Measurements from ENCODE around the gene VIPR1. TPM values are rescaled to one million over a fixed set of nuclear protein-coding genes. Genes with fewer than 3 reads are reported as not detected.

The VIPR1 gene
- total and polyA plus RNA-seq, 4 donors, result 2.3 to 41.8 (median 14.6) TPM

DNA sequence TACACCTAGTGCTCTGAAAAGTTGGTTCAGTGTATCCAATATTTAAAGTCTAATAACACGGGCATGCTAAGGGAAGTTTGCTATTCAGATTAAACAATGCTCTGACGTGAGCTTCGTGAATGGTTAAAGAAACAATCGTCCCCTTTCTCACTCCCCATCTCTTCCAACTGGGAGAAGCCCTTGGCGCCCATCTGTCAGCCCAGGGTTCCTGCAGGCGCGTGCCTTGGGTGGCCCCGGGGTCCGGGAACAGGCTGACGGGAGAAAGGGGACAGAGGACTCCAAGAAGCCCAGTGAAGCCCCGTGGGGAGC lies 78.9 kb downstream of the VIPR1 start:
- Histone ChIP-seq H3K4me1 (ENCODE audit: control insufficient read depth in 4 of 4, insufficient read depth in 4 of 4, low read length in 3 of 4) (peaks cover 4 to 19% (median 16%) of the 10 kb centered on the region in 4 donors), H3K36me3 (ENCODE audit: control insufficient read depth in 4 of 4, insufficient read depth in 3 of 4, low read depth in 1 of 4, low read length in 3 of 4) (no peaks in the 10 kb centered on the region), H3K27ac (ENCODE audit: low read depth in 1 of 2, low read length in 2 of 2) (peak overlapping the region; percentile 62 to 74), H3K27me3 (ENCODE audit: control insufficient read depth in 4 of 4, insufficient read depth in 4 of 4, low read length in 3 of 4) (no peaks in the 10 kb centered on the region), H3K9me3 (ENCODE audit: control insufficient read depth in 4 of 4, low read length in 3 of 4) (no peaks in the 10 kb centered on the region), H3K9ac (ENCODE audit: low read depth in 1 of 2, low read length in 2 of 2) (peak overlapping the region; percentile 50 to 62), H3K4me3 (ENCODE audit: low read depth in 1 of 3, low read length in 3 of 3) (peak overlapping the region; percentile 52 to 78 (median 77))
- TF ChIP-seq HNF4G (IDR thresholded peaks at IDR 0.05), result no peak
- TF ChIP-seq, protein P1, sequence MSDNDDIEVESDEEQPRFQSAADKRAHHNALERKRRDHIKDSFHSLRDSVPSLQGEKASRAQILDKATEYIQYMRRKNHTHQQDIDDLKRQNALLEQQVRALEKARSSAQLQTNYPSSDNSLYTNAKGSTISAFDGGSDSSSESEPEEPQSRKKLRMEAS (IDR thresholded peaks at IDR 0.05), result no peak
- no peak for TF ChIP-seq TAF1 (conservative IDR thresholded peaks at IDR 0.05)
- no peak for TF ChIP-seq FOXA1 (IDR thresholded peaks at IDR 0.05)
- TF ChIP-seq, protein P2, sequence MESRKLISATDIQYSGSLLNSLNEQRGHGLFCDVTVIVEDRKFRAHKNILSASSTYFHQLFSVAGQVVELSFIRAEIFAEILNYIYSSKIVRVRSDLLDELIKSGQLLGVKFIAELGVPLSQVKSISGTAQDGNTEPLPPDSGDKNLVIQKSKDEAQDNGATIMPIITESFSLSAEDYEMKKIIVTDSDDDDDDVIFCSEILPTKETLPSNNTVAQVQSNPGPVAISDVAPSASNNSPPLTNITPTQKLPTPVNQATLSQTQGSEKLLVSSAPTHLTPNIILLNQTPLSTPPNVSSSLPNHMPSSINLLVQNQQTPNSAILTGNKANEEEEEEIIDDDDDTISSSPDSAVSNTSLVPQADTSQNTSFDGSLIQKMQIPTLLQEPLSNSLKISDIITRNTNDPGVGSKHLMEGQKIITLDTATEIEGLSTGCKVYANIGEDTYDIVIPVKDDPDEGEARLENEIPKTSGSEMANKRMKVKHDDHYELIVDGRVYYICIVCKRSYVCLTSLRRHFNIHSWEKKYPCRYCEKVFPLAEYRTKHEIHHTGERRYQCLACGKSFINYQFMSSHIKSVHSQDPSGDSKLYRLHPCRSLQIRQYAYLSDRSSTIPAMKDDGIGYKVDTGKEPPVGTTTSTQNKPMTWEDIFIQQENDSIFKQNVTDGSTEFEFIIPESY (IDR thresholded peaks at IDR 0.05), result no peak
- no peak for TF ChIP-seq RAD21 (IDR thresholded peaks at IDR 0.05)
- TF ChIP-seq, protein P3, sequence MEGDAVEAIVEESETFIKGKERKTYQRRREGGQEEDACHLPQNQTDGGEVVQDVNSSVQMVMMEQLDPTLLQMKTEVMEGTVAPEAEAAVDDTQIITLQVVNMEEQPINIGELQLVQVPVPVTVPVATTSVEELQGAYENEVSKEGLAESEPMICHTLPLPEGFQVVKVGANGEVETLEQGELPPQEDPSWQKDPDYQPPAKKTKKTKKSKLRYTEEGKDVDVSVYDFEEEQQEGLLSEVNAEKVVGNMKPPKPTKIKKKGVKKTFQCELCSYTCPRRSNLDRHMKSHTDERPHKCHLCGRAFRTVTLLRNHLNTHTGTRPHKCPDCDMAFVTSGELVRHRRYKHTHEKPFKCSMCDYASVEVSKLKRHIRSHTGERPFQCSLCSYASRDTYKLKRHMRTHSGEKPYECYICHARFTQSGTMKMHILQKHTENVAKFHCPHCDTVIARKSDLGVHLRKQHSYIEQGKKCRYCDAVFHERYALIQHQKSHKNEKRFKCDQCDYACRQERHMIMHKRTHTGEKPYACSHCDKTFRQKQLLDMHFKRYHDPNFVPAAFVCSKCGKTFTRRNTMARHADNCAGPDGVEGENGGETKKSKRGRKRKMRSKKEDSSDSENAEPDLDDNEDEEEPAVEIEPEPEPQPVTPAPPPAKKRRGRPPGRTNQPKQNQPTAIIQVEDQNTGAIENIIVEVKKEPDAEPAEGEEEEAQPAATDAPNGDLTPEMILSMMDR (IDR thresholded peaks at IDR 0.05; ENCODE audit: low read depth, low read length, missing input control), result no peak
- TF ChIP-seq, protein P4, sequence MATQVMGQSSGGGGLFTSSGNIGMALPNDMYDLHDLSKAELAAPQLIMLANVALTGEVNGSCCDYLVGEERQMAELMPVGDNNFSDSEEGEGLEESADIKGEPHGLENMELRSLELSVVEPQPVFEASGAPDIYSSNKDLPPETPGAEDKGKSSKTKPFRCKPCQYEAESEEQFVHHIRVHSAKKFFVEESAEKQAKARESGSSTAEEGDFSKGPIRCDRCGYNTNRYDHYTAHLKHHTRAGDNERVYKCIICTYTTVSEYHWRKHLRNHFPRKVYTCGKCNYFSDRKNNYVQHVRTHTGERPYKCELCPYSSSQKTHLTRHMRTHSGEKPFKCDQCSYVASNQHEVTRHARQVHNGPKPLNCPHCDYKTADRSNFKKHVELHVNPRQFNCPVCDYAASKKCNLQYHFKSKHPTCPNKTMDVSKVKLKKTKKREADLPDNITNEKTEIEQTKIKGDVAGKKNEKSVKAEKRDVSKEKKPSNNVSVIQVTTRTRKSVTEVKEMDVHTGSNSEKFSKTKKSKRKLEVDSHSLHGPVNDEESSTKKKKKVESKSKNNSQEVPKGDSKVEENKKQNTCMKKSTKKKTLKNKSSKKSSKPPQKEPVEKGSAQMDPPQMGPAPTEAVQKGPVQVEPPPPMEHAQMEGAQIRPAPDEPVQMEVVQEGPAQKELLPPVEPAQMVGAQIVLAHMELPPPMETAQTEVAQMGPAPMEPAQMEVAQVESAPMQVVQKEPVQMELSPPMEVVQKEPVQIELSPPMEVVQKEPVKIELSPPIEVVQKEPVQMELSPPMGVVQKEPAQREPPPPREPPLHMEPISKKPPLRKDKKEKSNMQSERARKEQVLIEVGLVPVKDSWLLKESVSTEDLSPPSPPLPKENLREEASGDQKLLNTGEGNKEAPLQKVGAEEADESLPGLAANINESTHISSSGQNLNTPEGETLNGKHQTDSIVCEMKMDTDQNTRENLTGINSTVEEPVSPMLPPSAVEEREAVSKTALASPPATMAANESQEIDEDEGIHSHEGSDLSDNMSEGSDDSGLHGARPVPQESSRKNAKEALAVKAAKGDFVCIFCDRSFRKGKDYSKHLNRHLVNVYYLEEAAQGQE (IDR thresholded peaks at IDR 0.05), result no peak
- TF ChIP-seq, protein P5, sequence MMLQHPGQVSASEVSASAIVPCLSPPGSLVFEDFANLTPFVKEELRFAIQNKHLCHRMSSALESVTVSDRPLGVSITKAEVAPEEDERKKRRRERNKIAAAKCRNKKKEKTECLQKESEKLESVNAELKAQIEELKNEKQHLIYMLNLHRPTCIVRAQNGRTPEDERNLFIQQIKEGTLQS (IDR thresholded peaks at IDR 0.05), result no peak
- no peak for TF ChIP-seq JUND (IDR thresholded peaks at IDR 0.05)
- TF ChIP-seq RXRA (IDR thresholded peaks at IDR 0.05), result no peak
- no peak for TF ChIP-seq NR2F2 (IDR thresholded peaks at IDR 0.05)
- no peak for TF ChIP-seq GABPA (IDR thresholded peaks at IDR 0.05 in 1 of 2, conservative IDR thresholded peaks at IDR 0.05 in 1 of 2)
- under 1% methylated on average over 11 of the region's 11 CpGs for whole genome bisulfite sequencing
- no peak for DNase-seq (ENCODE audit: low spot score)

DNA sequence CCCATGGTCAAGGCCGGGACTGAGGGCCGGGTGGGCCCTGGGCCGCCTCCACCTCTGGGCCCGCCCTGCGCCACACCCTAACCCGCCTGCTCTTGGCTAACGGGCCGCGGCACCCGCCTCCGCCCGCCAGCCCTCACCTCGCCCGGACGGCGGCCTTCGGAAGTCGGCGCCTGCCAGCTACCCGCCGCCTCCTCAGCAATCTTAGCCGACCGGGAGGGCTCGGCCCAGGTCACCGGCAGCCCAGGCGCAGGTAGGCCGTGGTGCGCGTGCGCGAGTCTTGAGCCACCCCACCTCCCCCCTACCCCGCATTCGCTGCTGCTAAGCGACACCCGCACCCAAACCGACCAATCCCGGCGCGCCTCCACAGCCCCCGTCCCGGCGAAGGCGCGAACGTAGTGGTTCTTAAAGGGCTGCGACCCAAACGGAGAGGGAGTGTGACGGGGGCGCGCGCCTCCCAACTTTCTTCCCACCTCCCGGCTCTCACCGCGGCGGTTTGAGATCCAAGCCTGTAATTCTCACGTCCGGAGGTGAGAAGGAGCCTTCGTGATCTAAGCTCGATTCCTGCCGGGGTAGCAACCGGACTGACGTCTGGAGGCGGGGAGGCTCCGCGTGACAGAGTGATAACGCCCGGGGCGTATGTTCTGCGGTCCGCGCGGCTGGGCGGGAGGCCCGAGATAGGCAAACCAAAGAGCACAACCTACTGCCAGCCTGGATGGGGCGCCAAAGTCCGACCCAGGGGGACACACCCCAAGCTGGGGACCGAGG lies 79.4 kb downstream of the VIPR1 start, which contains the start of gene SEC22C:
SEC22C (minus strand) TSS at position 259 of the 765 bp plus-strand sequence. CDS start 12,921 bp downstream, outside the sequence.
- WGBS, result under 1% methylated on average over 77 of the region's 77 CpGs
- peaks cover 4 to 19% (median 16%) of the 10 kb centered on the region in 4 donors for H3K4me1 ChIP-seq (ENCODE audit: control insufficient read depth in 4 of 4, insufficient read depth in 4 of 4, low read length in 3 of 4)
- H3K27ac ChIP-seq (ENCODE audit: low read depth in 1 of 2, low read length in 2 of 2), result peak within 1 kb of the TSS; percentile 62 to 74
- H3K4me3 ChIP-seq (ENCODE audit: low read depth in 1 of 3, low read length in 3 of 3), result peak within 1 kb of the TSS; percentile 52 to 78 (median 77)
- H3K9ac ChIP-seq (ENCODE audit: low read depth in 1 of 2, low read length in 2 of 2), result peak within 1 kb of the TSS; percentile 50 to 62
- no peaks in the 10 kb centered on the region for H3K36me3 ChIP-seq (ENCODE audit: control insufficient read depth in 4 of 4, insufficient read depth in 3 of 4, low read depth in 1 of 4, low read length in 3 of 4)
- DNase-seq (ENCODE audit: low spot score), result peak; percentile 89
- no peaks in the 10 kb centered on the region for H3K27me3 ChIP-seq (ENCODE audit: control insufficient read depth in 4 of 4, insufficient read depth in 4 of 4, low read length in 3 of 4)
- H3K9me3 ChIP-seq (ENCODE audit: control insufficient read depth in 4 of 4, low read length in 3 of 4), result no peaks in the 10 kb centered on the region
- TF ChIP-seq, protein P2 (IDR thresholded peaks at IDR 0.05), result peak; percentile 17
- TF ChIP-seq NR2F2 (IDR thresholded peaks at IDR 0.05) (no peak), HNF4A (conservative IDR thresholded peaks at IDR 0.05) (peak; percentile 67 to 68), RXRA (IDR thresholded peaks at IDR 0.05) (peak in 1 of 2 donors; percentile 28), JUND (IDR thresholded peaks at IDR 0.05) (no peak), FOXA2 (IDR thresholded peaks at IDR 0.05) (no peak), EGR1 (IDR thresholded peaks at IDR 0.05; ENCODE audit: low read depth in 2 of 2) (peak in 1 of 2 donors; percentile 31), SP1 (IDR thresholded peaks at IDR 0.05) (peak; percentile 59), GABPA (IDR thresholded peaks at IDR 0.05 in 1 of 2, conservative IDR thresholded peaks at IDR 0.05 in 1 of 2) (no peak), FOXA1 (IDR thresholded peaks at IDR 0.05) (no peak), HNF4G (IDR thresholded peaks at IDR 0.05) (no peak), TAF1 (conservative IDR thresholded peaks at IDR 0.05) (no peak)
- TF ChIP-seq, protein P1 (IDR thresholded peaks at IDR 0.05), result peak; percentile 47
- TF ChIP-seq, protein P5 (IDR thresholded peaks at IDR 0.05), result no peak
